DOHH2 (cell line): ENCODE measurements around the gene SNRK.

Source experiments
- H3F3A ChIP-seq: fragments of 200-600 bp; sonication (generic), shearing (Covaris generic); 2 replicates; pipeline ENCODE4 v1.6.0; 2016; ENCODE audit warnings: antibody characterized with exemption, mild to moderate bottlenecking; ENCODE audit not compliant: control insufficient read depth, insufficient read depth
- H3K27ac ChIP-seq: fragments of 200-600 bp; sonication (generic); 2 replicates; pipeline ENCODE4 v1.5.1; 2014; ENCODE audit warnings: low read depth, mild to moderate bottlenecking, low read length, moderate library complexity
- H3K27me3 ChIP-seq: fragments of 200-600 bp; sonication (generic); 2 replicates; pipeline ENCODE4 v1.6.1; 2014; ENCODE audit warnings: mild to moderate bottlenecking, low read length, mixed read lengths; ENCODE audit not compliant: control insufficient read depth
- H3K36me3 ChIP-seq: fragments of 200-600 bp; sonication (generic); 2 replicates; pipeline ENCODE4 v1.6.1; 2014; ENCODE audit warnings: mild to moderate bottlenecking, low read length, moderate library complexity, mixed read lengths; ENCODE audit not compliant: control insufficient read depth
- H3K4me1 ChIP-seq: fragments of 200-600 bp; sonication (generic); 2 replicates; pipeline ENCODE4 v1.6.1; 2014; ENCODE audit warnings: mild to moderate bottlenecking, low read length, mixed read lengths; ENCODE audit not compliant: control insufficient read depth
- H3K4me2 ChIP-seq: fragments of 200-600 bp; sonication (generic); 2 replicates; pipeline ENCODE4 v1.6.0; 2014; ENCODE audit warnings: mild to moderate bottlenecking, low read length, moderate library complexity
- H3K4me3 ChIP-seq: fragments of 200-600 bp; sonication (generic); 2 replicates; pipeline ENCODE4 v1.5.1; 2014; ENCODE audit warnings: mild to moderate bottlenecking, low read length, mixed read lengths
- H3K79me2 ChIP-seq: fragments of 200-600 bp; sonication (generic); 2 replicates; pipeline ENCODE4 v1.6.1; 2014; ENCODE audit warnings: mild to moderate bottlenecking, low read length, mixed read lengths; ENCODE audit not compliant: control insufficient read depth
- H3K9me2 ChIP-seq: fragments of 200-600 bp; sonication (generic); replicated peaks from 2 replicates; pipeline ENCODE4 v1.6.1; 2014; ENCODE audit warnings: mild to moderate bottlenecking, low read length, mixed read lengths; ENCODE audit not compliant: control insufficient read depth
- H3K9me3 ChIP-seq: fragments of 200-600 bp; sonication (generic); 2 replicates; pipeline ENCODE4 v1.6.1; 2014; ENCODE audit warnings: antibody characterized with exemption, low read length, mixed read lengths; ENCODE audit not compliant: control insufficient read depth, insufficient read depth
- H4K20me1 ChIP-seq: fragments of 200-600 bp; sonication (generic); 2 replicates; pipeline ENCODE4 v1.6.0; 2014; ENCODE audit warnings: low read depth, mild to moderate bottlenecking, antibody characterized with exemption, low read length, moderate library complexity; ENCODE audit not compliant: control insufficient read depth, insufficient read depth
- CTCF ChIP-seq: fragments of 200-600 bp; sonication (generic); IDR thresholded peaks from one replicate; pipeline ENCODE4 v1.5.1; 2014; ENCODE audit warnings: antibody characterized with exemption, mild to moderate bottlenecking, low read depth, low read length; ENCODE audit not compliant: poor library complexity, severe bottlenecking
- EZH2phosphoT487 ChIP-seq: fragments of 200-600 bp; sonication (generic); IDR thresholded peaks from 2 replicates; pipeline ENCODE4 v1.6.1; 2017; ENCODE audit warnings: borderline replicate concordance, mild to moderate bottlenecking, antibody characterized with exemption, low read length, moderate library complexity, mixed read lengths

SNRK gene

GRCh38 chr3:43390255-43390588, 103.9 kb downstream of the SNRK start:
- TF ChIP-seq CTCF (no peak), EZH2phosphoT487 (no peak)
- Histone ChIP-seq H3K36me3 (no peaks in the 10 kb centered on the region), H3K27me3 (peaks cover 4% of the 10 kb centered on the region; the same call in 1 of the 2 replicates), H3K4me1 (peaks cover 8% of the 10 kb centered on the region), H3K4me2 (peak overlapping the region; percentile 34), H3F3A (no peaks in the 10 kb centered on the region), H3K9me2 (no peaks in the 10 kb centered on the region), H3K4me3 (no peak overlapping the region), H4K20me1 (no peaks in the 10 kb centered on the region), H3K79me2 (no peaks in the 10 kb centered on the region), H3K9me3 (no peaks in the 10 kb centered on the region), H3K27ac (no peak overlapping the region)

- H3K9me3 ChIP-seq, result no peaks in the 10 kb centered on the region
- H3K9me2 ChIP-seq, result no peaks in the 10 kb centered on the region
- peaks cover 8% of the 10 kb centered on the region for H3K4me1 ChIP-seq
- no peaks in the 10 kb centered on the region for H4K20me1 ChIP-seq
- no peak overlapping the region for H3K4me3 ChIP-seq
- TF ChIP-seq CTCF (no peak), EZH2phosphoT487 (no peak)
- no peaks in the 10 kb centered on the region for H3K36me3 ChIP-seq
- no peak overlapping the region for H3K27ac ChIP-seq
- peaks cover 4% of the 10 kb centered on the region; the same call in 1 of the 2 replicates for H3K27me3 ChIP-seq
- H3K4me2 ChIP-seq, result no peak overlapping the region
- no peaks in the 10 kb centered on the region for H3F3A ChIP-seq
- H3K79me2 ChIP-seq, result no peaks in the 10 kb centered on the region
Measured at GRCh38 chr3:43391621-43392020, 105.3 kb downstream of the SNRK start.

- H3K9me3 ChIP-seq, result no peaks in the 10 kb centered on the region
- no peaks in the 10 kb centered on the region for H4K20me1 ChIP-seq
- peaks cover 9% of the 10 kb centered on the region for H3K27me3 ChIP-seq
- no peak overlapping the region for H3K27ac ChIP-seq
- H3K4me2 ChIP-seq, result no peak overlapping the region
- peaks cover 8% of the 10 kb centered on the region for H3K4me1 ChIP-seq
- no peaks in the 10 kb centered on the region for H3K9me2 ChIP-seq
- H3K79me2 ChIP-seq, result no peaks in the 10 kb centered on the region
- TF ChIP-seq EZH2phosphoT487 (no peak), CTCF (no peak)
- H3K36me3 ChIP-seq, result no peaks in the 10 kb centered on the region
- no peaks in the 10 kb centered on the region for H3F3A ChIP-seq
- no peak overlapping the region for H3K4me3 ChIP-seq
Measured at GRCh38 chr3:43394041-43394554, 107.8 kb downstream of the SNRK start.
